Chondrocyte (in vitro differentiated cells): ENCODE data around the gene COG2. TPM values are rescaled to one million over a fixed set of nuclear protein-coding genes. Genes with fewer than 3 reads are reported as not detected.
A peak's percentile ranks its signal among the peaks of the same experiment; 100 is the strongest.
"Not testable (repeated sequence)": the region's sequence is repeated elsewhere in the genome, so short reads cannot be mapped to it uniquely, and the experiment has no call there.

Source experiments
- DNase-seq: peaks from one replicate; pipeline ENCODE4 v3.0.0; 2021; ENCODE audit warnings: mixed read lengths, low spot score
- H3K27ac Mint-ChIP-seq: one replicate; pipeline ENCODE4 v1.8.0; 2021; ENCODE audit warnings: mild to moderate bottlenecking, moderate library complexity, mixed read lengths; ENCODE audit not compliant: unreplicated experiment
- H3K27me3 Mint-ChIP-seq: 2 replicates; pipeline ENCODE4 v1.8.0; 2021; ENCODE audit warnings: low read depth, mixed read lengths
- H3K36me3 Mint-ChIP-seq: 2 replicates; pipeline ENCODE4 v1.8.0; 2021; ENCODE audit warnings: low read depth, mixed read lengths
- H3K4me1 Mint-ChIP-seq: 2 replicates; pipeline ENCODE4 v1.8.0; 2021; ENCODE audit warnings: low read depth, mild to moderate bottlenecking, mixed read lengths
- H3K4me3 Mint-ChIP-seq: one replicate; pipeline ENCODE4 v1.8.0; 2021; ENCODE audit warnings: mild to moderate bottlenecking, moderate library complexity, mixed read lengths; ENCODE audit not compliant: unreplicated experiment
- H3K9me3 Mint-ChIP-seq: 2 replicates; pipeline ENCODE4 v1.8.0; 2021; ENCODE audit warnings: low read depth, mixed read lengths
- CTCF ChIP-seq: fragments of 200-600 bp; sonication (generic); IDR thresholded peaks from 2 replicates; pipeline ENCODE4 v1.5.0; 2021; ENCODE audit warnings: antibody characterized with exemption, mild to moderate bottlenecking, moderate library complexity
- total RNA-seq: library from RNA; stranded (reverse); gene quantifications from 3 replicates; pipeline ENCODE4 v1.2.1, GENCODE V29; 2021

The COG2 gene
- total RNA-seq, 1 donor from 2014 or later = 24.1 TPM

GRCh38 chr1:230713915-230714764, 71.9 kb downstream of the COG2 start, which contains the start of gene AGT:
TSS of gene AGT (minus strand) at chr1:230714122. CDS start at chr1:230710823, 3,299 bp downstream.
- Mint-ChIP-seq H3K4me3 (peak within 1 kb of the TSS; percentile 68), H3K27me3 (no peaks in the 10 kb centered on the region), H3K27ac (peak within 1 kb of the TSS; percentile 88), H3K9me3 (peaks cover 4% of the 10 kb centered on the region), H3K4me1 (peaks cover 49% of the 10 kb centered on the region), H3K36me3 (peaks cover 5% of the 10 kb centered on the region)
- DNase-seq = no peak
- no peak for TF ChIP-seq CTCF

GRCh38 chr1:230715510-230715909, 73.2 kb downstream of the COG2 start:
- no peak for DNase-seq
- H3K4me3 Mint-ChIP-seq = no peak overlapping the region
- H3K27ac Mint-ChIP-seq = no peak overlapping the region
- H3K36me3 Mint-ChIP-seq = peaks cover 4% of the 10 kb centered on the region
- H3K9me3 Mint-ChIP-seq = peaks cover 4% of the 10 kb centered on the region
- H3K4me1 Mint-ChIP-seq = peaks cover 49% of the 10 kb centered on the region
- peak; percentile 39 for TF ChIP-seq CTCF
- H3K27me3 Mint-ChIP-seq = no peaks in the 10 kb centered on the region

- not testable (repeated sequence) for H3K27ac Mint-ChIP-seq, H3K9me3 Mint-ChIP-seq, H3K4me3 Mint-ChIP-seq, DNase-seq, H3K27me3 Mint-ChIP-seq, H3K36me3 Mint-ChIP-seq
- peaks cover 41% of the 10 kb centered on the region for H3K4me1 Mint-ChIP-seq
Measured at GRCh38 chr1:230716453-230716852, 74.2 kb downstream of the COG2 start.

- Mint-ChIP-seq H3K27ac (no peak overlapping the region), H3K27me3 (no peaks in the 10 kb centered on the region), H3K9me3 (peaks cover 4% of the 10 kb centered on the region), H3K4me1 (peaks cover 36% of the 10 kb centered on the region), H3K4me3 (no peak overlapping the region), H3K36me3 (peaks cover 6% of the 10 kb centered on the region)
- TF ChIP-seq CTCF = no peak
- no peak for DNase-seq
Measured at GRCh38 chr1:230717251-230717650, 75.0 kb downstream of the COG2 start.

GRCh38 chr1:230721849-230722522, 79.7 kb downstream of the COG2 start:
- not testable (repeated sequence) for H3K4me3 Mint-ChIP-seq, H3K27me3 Mint-ChIP-seq, H3K9me3 Mint-ChIP-seq, H3K27ac Mint-ChIP-seq, H3K36me3 Mint-ChIP-seq, DNase-seq
- H3K4me1 Mint-ChIP-seq = peaks cover 35% of the 10 kb centered on the region

GRCh38 chr1:230725256-230726012, 83.2 kb downstream of the COG2 start:
- Mint-ChIP-seq H3K4me3 (no peak overlapping the region), H3K4me1 (peaks cover 54% of the 10 kb centered on the region)

More at GRCh38 chr1:230725256-230726012, 83.2 kb downstream of the COG2 start:
- no peak for DNase-seq
- Mint-ChIP-seq H3K27me3 (no peaks in the 10 kb centered on the region), H3K36me3 (peaks cover 3% of the 10 kb centered on the region), H3K27ac (peak overlapping the region; percentile 83), H3K9me3 (no peaks in the 10 kb centered on the region)
- TF ChIP-seq CTCF = peak; percentile 18
